Activated CD8-positive, alpha-beta memory T cell treated with anti-CD3 and anti-CD28 coated beads for 24 hours (primary cell): ENCODE results near the gene MMP14.
"Not testable (repeated sequence)": the region's sequence is repeated elsewhere in the genome, so short reads cannot be mapped to it uniquely, and the experiment has no call there.

ENCODE experiments used
- DNase-seq: peaks from one replicate; pipeline ENCODE4 v3.0.0-alpha.2; 2020

Gene MMP14

DNA sequence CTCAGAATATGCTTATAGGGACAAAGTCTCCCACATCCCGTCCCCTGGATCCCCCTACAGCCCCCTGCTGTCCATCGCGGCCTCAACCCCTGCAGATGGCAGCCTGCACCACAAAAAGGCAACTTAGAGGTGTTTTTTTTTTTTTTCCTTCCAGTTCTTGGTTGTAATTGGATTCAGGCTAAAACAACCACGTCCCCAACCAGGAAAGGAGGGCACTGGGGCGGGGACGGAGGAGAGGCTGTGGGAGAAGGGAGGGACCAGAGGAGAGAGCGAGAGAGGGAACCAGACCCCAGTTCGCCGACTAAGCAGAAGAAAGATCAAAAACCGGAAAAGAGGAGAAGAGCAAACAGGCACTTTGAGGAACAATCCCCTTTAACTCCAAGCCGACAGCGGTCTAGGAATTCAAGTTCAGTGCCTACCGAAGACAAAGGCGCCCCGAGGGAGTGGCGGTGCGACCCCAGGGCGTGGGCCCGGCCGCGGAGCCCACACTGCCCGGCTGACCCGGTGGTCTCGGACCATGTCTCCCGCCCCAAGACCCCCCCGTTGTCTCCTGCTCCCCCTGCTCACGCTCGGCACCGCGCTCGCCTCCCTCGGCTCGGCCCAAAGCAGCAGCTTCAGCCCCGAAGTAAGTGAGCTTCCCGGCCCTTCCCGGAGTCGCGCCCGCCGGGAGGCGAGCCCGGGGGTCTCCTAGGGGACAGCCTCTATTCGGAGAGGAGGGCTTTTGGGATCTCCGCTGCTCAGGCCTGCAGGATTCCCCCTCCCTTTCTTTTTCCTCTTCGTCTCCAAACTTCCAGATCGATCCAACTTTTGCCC is at the start of gene MMP14:
TSS of gene MMP14 (plus strand) at position 285 of the 813 bp plus-strand sequence. CDS start at position 518, 233 bp downstream.
- DNase-seq = no peak

DNA sequence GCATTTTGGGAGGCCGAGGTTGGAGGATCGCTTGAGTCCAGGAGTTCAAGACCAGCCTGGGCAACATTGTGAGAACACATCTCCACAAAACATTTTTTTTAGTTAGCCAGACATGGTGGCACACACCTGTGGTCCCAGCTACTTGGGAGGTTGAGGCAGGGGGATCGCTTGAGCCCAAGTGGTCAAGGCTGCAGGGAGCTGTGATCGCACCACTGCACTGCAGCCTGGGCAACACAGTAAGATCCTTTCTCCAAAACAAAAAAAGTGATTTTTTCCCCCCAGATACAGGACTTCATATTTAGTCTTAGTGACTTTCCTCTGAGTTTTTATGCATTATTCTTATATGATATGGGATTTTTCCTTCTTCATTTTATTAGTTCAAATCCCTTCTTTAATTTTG is 49.7 kb upstream of the MMP14 start:
- DNase-seq = no peak

DNA sequence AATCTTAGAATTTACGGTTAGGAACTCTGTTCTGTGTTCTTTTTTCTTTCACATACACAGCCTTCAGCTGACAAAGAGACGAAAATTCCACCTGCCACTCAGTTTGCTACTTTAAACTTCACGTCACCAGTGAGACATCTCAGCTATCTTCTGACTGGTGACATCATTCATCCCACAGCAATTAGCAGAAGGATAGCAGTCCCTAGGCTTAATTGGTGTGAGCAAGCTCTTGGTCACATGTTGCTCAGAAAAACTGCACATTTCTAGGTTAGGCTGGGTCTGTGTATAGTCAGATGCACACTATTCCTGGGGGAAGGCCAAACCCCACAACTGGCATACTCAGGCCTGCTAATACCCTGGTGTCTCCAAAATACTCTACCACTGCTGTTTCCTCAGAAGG is 45.1 kb upstream of the MMP14 start:
- no peak for DNase-seq

- no peak for DNase-seq
These were observed 44.2 kb upstream of the MMP14 start for GRCh38 chr14:22792158-22792557.

DNA sequence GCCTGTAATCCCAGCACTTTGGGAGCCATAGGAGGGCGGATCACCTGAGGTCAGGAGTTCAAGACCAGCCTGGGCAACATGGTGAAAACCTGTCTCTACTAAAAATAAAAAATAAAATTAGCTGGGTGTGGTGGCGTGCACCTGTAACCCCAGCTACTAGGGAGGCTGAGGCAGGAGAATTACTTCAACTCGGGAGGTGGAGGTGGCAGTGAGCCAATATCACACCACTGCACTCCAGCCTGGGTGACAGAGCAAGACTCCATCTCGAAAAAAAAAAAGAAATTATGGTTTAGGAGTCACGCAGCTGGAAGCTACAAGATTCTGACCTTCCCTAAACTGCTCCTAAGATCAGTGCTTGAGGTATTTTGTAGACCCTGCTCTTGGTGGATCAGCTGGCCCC is 42.8 kb upstream of the MMP14 start:
- DNase-seq = not testable (repeated sequence)

DNA sequence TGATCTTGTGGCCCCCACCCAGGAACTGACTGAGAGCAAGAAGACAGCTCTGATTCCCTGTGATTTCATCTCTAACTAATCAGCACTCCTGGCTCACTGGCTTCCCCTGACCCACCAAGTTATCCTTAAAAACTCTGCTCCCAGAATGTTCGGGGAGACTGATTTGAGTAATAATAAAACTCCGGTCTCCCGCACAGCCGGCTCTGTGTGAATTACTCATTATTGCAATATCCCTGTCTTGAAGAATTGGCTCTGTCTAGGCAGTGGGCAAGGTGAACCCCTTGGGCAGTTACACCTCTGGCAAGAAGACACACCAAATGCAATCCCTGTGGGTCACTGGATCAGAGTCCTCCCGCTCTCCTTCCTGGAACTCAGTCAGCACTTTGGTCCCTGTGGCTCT is 42.4 kb upstream of the MMP14 start:
- DNase-seq = no peak

DNA sequence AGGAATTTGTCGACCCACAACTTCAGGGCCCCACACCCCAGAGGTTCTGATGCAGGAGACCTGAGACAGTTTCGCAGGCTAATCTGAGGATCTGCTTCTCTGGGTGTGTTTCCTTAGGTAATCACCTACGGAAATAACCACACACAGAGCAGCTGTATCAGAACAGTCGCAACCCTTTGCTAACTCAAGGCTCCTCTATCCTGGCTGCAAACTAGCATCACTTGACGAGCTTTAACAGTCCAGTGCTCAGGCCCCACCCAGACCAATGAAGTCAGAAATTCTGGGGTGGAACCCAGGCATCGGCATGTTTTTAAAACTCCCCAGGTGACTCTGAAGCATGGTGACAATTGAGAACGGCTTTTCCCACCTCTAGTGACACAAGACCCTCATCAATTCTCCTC is 41.8 kb upstream of the MMP14 start:
- DNase-seq = no peak

DNA sequence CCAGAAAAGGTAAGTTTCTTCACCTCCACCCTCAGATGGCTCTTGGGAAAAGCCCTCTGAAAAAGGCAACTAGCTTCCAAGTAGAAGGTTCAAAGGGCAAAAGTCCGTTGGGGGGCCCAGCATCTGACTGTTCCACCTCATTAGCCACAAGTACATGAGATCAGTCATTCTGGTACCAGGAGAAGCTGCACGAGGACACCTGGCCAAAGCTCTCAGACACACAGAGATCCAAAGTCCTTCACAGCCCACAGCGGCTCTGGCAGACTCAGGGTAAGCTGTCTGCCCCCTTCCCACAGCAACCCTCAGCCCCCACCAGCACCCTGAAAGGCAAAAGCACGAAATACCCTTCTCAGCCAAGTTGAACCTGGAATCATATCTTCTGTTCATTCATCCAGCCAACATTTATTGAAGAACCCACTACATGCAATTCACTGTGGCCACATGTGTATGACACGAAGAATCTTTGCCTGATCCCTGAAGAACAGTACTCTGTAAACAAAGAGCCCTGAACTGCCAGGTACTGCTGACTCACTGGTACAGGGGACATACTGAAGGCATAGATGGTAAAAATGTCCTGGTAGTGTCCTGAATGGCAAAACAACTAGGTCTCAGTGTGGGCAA is 40.2 kb upstream of the MMP14 start:
- no peak for DNase-seq

GRCh38 chr14:22797017-22797917 is 39.1 kb upstream of the MMP14 start:
- DNase-seq = no peak

- no peak for DNase-seq
These were observed 37.9 kb upstream of the MMP14 start for GRCh38 chr14:22798528-22798927.

DNA sequence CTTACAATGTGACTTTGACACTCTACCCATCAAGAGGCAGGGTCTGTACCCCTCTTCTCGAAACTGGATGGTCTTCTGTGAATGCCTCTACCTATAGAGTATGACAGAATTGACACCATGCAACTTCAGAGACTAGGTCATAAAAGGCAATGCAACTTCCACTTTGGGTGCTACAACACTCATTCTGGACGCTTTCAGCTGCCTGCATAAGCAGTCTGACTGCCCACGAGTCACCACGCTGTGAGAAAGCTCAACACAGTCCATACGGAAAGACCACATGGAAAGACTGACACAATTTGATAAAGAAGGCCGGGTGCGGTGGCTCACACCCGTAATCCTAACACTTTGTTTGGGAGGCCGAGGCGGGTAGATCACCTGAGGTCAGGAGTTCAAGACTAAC is 36.0 kb upstream of the MMP14 start:
- no peak for DNase-seq

- DNase-seq = no peak
These were observed 34.7 kb upstream of the MMP14 start for GRCh38 chr14:22801716-22802115.

DNA sequence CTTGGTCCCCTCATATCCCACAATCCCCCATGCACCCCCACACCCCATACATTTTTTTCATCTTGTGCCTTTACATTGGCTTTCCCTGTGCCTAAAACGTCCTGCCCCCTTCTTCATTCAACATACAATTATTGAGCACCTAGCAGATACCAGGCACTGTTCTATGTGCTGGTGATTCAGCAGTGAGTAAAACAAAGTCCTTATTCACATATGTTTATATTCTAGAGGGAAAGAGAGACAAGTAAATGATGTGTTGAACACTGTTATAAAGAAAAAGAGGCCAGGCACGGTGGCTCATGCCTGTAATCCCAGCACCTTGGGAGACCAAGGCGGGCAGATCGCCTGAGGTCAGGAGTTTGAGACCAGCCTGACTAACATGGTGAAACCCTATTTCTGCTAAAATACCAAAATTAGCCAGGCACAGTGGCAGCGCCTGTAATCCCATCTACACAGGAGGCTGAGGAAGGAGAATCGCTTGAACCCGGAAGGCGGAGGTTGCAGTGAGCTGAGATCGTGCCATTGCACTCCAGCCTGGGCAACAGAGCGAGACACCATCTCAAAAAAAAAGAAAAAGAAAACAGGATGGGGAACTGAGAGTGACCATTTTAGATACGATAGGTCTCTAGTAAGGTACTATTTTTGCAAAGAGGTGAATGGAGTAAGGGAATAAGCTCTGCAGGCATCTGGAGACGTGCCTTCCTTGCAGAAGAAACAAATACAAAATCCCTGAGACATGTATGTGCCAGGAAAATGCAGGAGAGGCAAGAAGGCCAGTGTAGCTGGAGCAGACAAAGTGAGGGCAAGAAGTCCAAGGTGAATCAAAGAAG is 33.3 kb upstream of the MMP14 start:
- no peak for DNase-seq

GRCh38 chr14:22803687-22803974 is 32.8 kb upstream of the MMP14 start:
- DNase-seq = no peak

- not testable (repeated sequence) for DNase-seq
These were observed 31.1 kb upstream of the MMP14 start for GRCh38 chr14:22805235-22805634.

- no peak for DNase-seq
These were observed 28.8 kb upstream of the MMP14 start for GRCh38 chr14:22807432-22808087.

- DNase-seq = no peak
These were observed 27.8 kb upstream of the MMP14 start for GRCh38 chr14:22808388-22809209.

DNA sequence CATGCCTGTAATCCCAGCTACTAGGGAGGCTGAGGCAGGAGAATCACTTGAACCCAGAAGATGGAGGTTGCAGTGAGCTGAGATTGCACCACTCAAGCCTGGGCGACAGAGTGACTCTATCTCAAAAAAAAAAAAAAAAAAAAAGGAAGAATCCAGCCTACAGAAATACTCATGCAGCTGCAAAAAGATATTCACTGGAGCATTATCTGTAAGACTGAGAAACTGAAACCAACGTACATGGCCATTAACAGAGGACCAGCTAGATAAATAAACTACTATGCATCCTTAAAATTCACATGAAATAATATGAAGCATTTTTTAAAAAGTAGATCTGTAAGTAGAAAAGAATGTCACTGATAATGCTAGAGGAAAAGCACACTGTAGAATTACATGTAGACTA is 24.7 kb upstream of the MMP14 start:
- no peak for DNase-seq

- no peak for DNase-seq
These were observed 23.6 kb upstream of the MMP14 start for GRCh38 chr14:22812744-22813143.

GRCh38 chr14:22813145-22813544 is 23.2 kb upstream of the MMP14 start:
- DNase-seq = no peak

- no peak for DNase-seq
These were observed 22.0 kb upstream of the MMP14 start for GRCh38 chr14:22814373-22814772.
